Measurements from ENCODE around the gene DACT2.

DNA sequence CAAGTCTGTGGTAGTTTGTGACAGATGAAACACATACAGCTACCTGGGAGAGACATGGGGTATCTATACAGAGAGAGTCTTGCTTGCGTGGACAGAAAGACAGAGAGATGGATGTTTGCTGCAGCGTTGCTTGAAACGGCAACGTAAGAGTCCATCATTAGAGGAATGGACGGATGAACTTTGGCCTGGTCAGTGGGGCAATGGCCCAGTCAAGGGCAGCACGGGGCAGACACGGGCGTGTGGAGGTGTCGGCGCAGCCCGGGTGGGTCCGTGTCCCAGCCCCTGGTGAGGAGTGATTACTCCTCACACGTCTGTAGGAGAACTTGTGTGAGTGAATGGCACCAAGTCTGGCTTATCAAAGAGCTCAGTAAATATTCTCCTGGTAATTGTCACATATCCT, 21.9 kb downstream of the DACT2 start:
- TF ChIP-seq, protein P1, sequence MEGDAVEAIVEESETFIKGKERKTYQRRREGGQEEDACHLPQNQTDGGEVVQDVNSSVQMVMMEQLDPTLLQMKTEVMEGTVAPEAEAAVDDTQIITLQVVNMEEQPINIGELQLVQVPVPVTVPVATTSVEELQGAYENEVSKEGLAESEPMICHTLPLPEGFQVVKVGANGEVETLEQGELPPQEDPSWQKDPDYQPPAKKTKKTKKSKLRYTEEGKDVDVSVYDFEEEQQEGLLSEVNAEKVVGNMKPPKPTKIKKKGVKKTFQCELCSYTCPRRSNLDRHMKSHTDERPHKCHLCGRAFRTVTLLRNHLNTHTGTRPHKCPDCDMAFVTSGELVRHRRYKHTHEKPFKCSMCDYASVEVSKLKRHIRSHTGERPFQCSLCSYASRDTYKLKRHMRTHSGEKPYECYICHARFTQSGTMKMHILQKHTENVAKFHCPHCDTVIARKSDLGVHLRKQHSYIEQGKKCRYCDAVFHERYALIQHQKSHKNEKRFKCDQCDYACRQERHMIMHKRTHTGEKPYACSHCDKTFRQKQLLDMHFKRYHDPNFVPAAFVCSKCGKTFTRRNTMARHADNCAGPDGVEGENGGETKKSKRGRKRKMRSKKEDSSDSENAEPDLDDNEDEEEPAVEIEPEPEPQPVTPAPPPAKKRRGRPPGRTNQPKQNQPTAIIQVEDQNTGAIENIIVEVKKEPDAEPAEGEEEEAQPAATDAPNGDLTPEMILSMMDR (IDR thresholded peaks at IDR 0.05), result no peak
- no peak for TF ChIP-seq POLR2A (IDR thresholded peaks at IDR 0.05)

All from body of pancreas (tissue), 4 donors.